ENCODE measurements around the gene METTL25. TPM values are rescaled to one million over a fixed set of nuclear protein-coding genes. Genes with fewer than 3 reads are reported as not detected.

Gene METTL25
- total and polyA plus RNA-seq, 2 experiments from 2014 or later: 7.6 to 14.3 TPM

GRCh38 chr12:82504409-82504808, 146.1 kb downstream of the METTL25 start:
- H3F3A ChIP-seq (replicated peaks; ENCODE audit: low read depth): no peaks in the 10 kb centered on the region
- no peak overlapping the region for H3K27ac ChIP-seq (ENCODE audit: low read depth)
- no peaks in the 10 kb centered on the region for H3K36me3 Mint-ChIP-seq (ENCODE audit: low read depth)
- H3K4me3 ChIP-seq: no peak overlapping the region
- H3K4me1 Mint-ChIP-seq: no peaks in the 10 kb centered on the region; the same call in 2 of the 3 replicates
- DNase-seq (ENCODE audit: low spot score) (no peak), ATAC-seq (no peak)
- TF ChIP-seq REST (IDR thresholded peaks at IDR 0.05; ENCODE audit: unreplicated experiment) (no peak), POLR2AphosphoS5 (IDR thresholded peaks at IDR 0.05; ENCODE audit: low read depth) (no peak), STAT1 (IDR thresholded peaks at IDR 0.05; ENCODE audit: unreplicated experiment) (no peak), ETS1 (IDR thresholded peaks at IDR 0.05) (no peak), NANOG (IDR thresholded peaks at IDR 0.05; ENCODE audit: borderline replicate concordance) (no peak), EZH2 (IDR thresholded peaks at IDR 0.05; ENCODE audit: low read depth, unreplicated experiment) (no peak), EZH2phosphoT487 (IDR thresholded peaks at IDR 0.05; ENCODE audit: unreplicated experiment) (no peak), ZNF331 (CRISPR knock-in tag; IDR thresholded peaks at IDR 0.05; ENCODE audit: low read depth) (no peak), ZNF114 (CRISPR knock-in tag; IDR thresholded peaks at IDR 0.05) (no peak), JUNB (IDR thresholded peaks at IDR 0.05; ENCODE audit: unreplicated experiment) (no peak), CREB1 (CRISPR knock-in tag; IDR thresholded peaks at IDR 0.05; ENCODE audit: low read depth) (no peak), CTCF (conservative IDR thresholded peaks at IDR 0.05; ENCODE audit: low read depth in 2 of 2) (no peak), ZNF462 (CRISPR knock-in tag; IDR thresholded peaks at IDR 0.05) (no peak)
- no peaks in the 10 kb centered on the region for H3K9me3 Mint-ChIP-seq
- H3K79me2 ChIP-seq (replicated peaks; ENCODE audit: insufficient read depth): no peaks in the 10 kb centered on the region
- no peak overlapping the region; the same call in 1 of the 2 replicates for H3K27ac Mint-ChIP-seq
- H3K4me1 ChIP-seq (ENCODE audit: insufficient read depth): no peaks in the 10 kb centered on the region
- H3K4me2 ChIP-seq: no peak overlapping the region
- no peak overlapping the region for H3K4me3 Mint-ChIP-seq
- H2AFZ ChIP-seq: no peak overlapping the region
- no peaks in the 10 kb centered on the region for H3K9me2 ChIP-seq (ENCODE audit: insufficient read depth)
- no peaks in the 10 kb centered on the region for H3K27me3 ChIP-seq (ENCODE audit: insufficient read depth)
- H3K36me3 ChIP-seq (ENCODE audit: insufficient read depth): no peaks in the 10 kb centered on the region
- no peaks in the 10 kb centered on the region for H3K27me3 Mint-ChIP-seq (ENCODE audit: insufficient read depth, low read depth, poor library complexity)
- H4K20me1 ChIP-seq (replicated peaks; ENCODE audit: insufficient read depth): no peaks in the 10 kb centered on the region
